Measurements from ENCODE around the gene ARL15. TPM values are rescaled to one million over a fixed set of nuclear protein-coding genes. Genes with fewer than 3 reads are reported as not detected.
"Not testable (repeated sequence)": the region's sequence is repeated elsewhere in the genome, so short reads cannot be mapped to it uniquely, and the experiment has no call there.

Gene ARL15
- total RNA-seq, 2 experiments from 2014 or later: 10.6 to 12.3 TPM

DNA sequence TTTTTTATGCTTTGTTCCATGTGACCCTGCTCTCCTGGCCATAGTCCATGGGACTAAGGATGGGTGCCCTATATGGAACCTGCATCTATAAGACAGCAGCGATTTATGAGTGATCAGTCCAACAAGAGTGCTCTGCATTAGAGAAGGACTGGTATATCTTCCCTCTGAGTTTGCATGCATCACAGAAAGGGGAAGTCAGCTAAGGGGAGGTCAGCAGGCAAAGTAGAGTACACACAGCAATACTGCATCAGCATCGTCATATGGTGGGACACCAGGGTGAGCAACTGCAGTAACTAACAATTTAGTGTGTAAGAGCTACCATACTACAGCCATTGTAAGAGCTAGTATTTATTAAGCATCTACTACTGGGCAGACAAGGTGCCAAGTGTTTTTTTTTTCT is 438.6 kb downstream of the ARL15 start:
- Mint-ChIP-seq H3K27ac (no peak overlapping the region), H3K4me3 (no peak overlapping the region), H3K36me3 (ENCODE audit: low read depth) (no peaks in the 10 kb centered on the region), H3K27me3 (ENCODE audit: low read depth) (no peaks in the 10 kb centered on the region), H3K9me3 (ENCODE audit: insufficient read depth) (no peaks in the 10 kb centered on the region), H3K4me1 (ENCODE audit: low read depth) (no peaks in the 10 kb centered on the region)
- no peak for DNase-seq
- ChIA-PET CTCF (no interaction called here), POLR2A (no interaction called here)
- ATAC-seq: no peak

DNA sequence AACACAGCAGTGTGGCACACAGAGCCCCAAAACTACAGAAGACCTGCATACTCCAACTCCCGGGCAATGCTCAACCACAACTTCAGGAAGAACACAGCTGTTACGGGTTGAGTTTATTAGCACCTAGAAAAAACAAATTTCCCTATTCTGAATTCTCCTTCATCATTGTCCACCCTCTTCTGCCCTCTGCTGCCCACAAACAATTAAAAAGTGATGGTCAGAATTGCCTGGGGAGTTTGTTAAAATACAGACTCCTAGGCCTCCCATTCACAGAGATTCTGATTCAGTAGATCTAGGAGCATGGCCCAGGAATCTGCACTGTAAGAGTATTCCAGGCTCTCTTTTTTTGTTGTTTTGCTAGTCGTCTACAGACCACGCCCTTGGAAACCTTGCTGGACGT is 439.3 kb downstream of the ARL15 start:
- no peak for DNase-seq
- H3K36me3 Mint-ChIP-seq (ENCODE audit: low read depth): no peaks in the 10 kb centered on the region
- H3K4me1 Mint-ChIP-seq (ENCODE audit: low read depth): no peaks in the 10 kb centered on the region
- ATAC-seq: no peak
- no peaks in the 10 kb centered on the region for H3K27me3 Mint-ChIP-seq (ENCODE audit: low read depth)
- H3K4me3 Mint-ChIP-seq: no peak overlapping the region
- ChIA-PET POLR2A (no interaction called here), CTCF (no interaction called here)
- H3K9me3 Mint-ChIP-seq (ENCODE audit: insufficient read depth): no peaks in the 10 kb centered on the region
- H3K27ac Mint-ChIP-seq: no peak overlapping the region

DNA sequence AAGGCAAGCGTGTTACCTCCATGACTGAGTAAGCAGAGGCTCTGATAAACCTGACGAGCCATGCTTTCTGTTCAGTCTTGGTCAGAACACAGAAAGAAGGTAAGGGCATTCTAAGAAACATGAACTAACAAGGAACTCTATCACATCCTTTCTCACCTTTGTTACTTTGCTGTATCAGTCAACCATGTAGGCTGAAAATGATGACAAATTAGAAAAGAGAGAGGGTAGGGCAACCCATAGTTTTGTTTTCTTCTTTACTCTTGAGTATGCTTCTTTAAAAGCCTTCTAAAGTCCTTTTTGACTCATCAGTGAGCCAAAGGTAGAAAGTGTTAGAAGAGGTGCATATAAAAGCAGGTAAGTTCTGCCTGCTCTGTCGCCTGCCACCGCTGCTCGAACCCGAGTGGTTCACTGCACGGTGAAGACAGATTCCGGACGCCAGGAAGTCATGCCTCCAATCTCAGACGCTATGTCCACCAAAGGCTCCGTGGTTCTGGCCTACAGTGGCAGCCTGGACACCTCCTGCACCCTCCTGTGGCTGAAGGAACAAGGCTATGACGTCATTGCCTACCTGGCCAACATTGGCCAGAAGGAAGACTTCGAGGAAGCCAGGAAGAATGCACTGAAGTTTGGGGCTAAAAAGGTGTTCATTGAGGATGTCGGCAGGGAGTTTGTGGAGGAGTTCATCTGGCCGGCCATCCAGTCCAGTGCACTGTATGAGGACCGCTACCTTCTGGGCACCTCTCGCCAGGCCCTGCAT is 451.5 kb downstream of the ARL15 start:
- ATAC-seq: no peak
- Mint-ChIP-seq H3K27me3 (ENCODE audit: low read depth) (no peaks in the 10 kb centered on the region), H3K36me3 (ENCODE audit: low read depth) (no peaks in the 10 kb centered on the region), H3K9me3 (ENCODE audit: insufficient read depth) (no peaks in the 10 kb centered on the region), H3K4me1 (ENCODE audit: low read depth) (no peaks in the 10 kb centered on the region), H3K4me3 (no peak overlapping the region), H3K27ac (no peak overlapping the region)
- ChIA-PET POLR2A (no interaction called here), CTCF (no interaction called here)
- no peak for DNase-seq

DNA sequence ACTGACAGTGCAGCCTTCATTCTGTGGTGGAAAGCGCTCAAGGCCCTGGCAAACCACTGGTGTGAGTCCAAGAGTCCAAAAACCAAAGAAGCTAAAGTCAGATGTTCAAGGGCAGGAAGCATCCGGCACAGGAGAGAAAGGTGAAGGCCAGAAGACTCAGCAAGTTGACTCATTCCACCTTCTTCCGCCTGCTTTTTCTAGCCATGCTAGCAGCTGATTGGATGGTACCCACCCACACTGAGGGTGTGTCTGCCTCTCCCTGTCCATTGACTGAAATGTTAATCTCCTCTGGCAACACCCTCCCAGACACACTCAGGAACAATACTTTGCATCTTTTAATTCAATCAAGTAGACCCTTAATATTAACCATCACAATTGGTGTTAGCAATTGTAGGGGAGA is 453.9 kb downstream of the ARL15 start:
- Mint-ChIP-seq H3K4me3 (no peak overlapping the region), H3K36me3 (ENCODE audit: low read depth) (no peaks in the 10 kb centered on the region), H3K9me3 (ENCODE audit: insufficient read depth) (peaks cover 3% of the 10 kb centered on the region), H3K27ac (no peak overlapping the region), H3K27me3 (ENCODE audit: low read depth) (no peaks in the 10 kb centered on the region), H3K4me1 (ENCODE audit: low read depth) (no peaks in the 10 kb centered on the region)
- no peak for ATAC-seq
- POLR2A ChIA-PET: no interaction called here
- CTCF ChIA-PET: no interaction called here
- DNase-seq: no peak

DNA sequence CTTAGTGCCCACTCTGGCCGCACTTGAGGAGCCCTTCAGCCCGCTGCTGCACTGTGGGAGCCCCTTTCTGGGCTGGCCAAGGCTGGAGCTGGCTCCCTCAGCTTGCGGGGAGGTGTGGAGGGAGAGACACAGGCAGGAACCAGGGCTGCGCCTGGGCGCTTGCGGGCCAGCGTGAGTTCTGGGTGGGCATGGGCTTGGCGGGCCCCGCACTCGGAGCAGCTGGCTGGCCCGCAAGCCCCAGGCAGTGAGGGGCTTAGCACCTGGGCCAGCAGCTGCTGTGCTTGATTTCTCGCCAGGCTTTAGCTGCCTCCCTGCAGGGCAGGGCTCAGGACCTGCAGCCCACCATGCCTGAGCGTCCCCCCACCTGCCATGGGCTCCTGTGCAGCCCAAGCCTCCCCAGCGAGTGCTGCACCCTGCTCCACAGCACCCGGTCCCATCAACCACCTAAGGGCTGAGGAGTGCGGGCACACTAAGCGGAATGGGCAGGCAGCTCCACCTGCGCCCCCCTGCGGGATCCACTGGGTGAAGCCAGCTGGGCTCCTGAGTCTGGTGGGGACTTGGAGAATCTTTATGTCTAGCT is 473.4 kb downstream of the ARL15 start:
- H3K4me3 Mint-ChIP-seq; POLR2A ChIA-PET; H3K27me3 Mint-ChIP-seq (ENCODE audit: low read depth); H3K4me1 Mint-ChIP-seq (ENCODE audit: low read depth); DNase-seq; ATAC-seq; CTCF ChIA-PET; H3K36me3 Mint-ChIP-seq (ENCODE audit: low read depth); H3K9me3 Mint-ChIP-seq (ENCODE audit: insufficient read depth); H3K27ac Mint-ChIP-seq: not testable (repeated sequence)

DNA sequence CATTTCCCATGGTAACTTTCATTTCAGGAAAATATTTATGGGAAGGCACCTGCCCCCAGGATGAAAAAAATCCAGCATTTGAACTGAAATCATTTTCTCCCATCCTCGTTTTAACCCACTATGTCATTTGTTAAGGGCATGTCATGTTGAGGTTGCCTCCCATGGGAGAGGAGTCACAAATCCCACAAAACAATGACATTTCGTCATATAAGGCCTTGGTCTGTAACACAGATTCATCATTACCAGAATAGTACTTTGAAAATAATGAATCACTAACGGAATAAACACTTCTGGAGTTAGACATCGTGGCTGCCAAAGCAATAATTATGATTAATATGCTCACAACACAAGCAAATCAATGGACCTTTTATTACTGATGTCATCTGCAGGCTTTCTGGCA is 475.9 kb downstream of the ARL15 start:
- no peak for ATAC-seq
- Mint-ChIP-seq H3K36me3 (ENCODE audit: low read depth) (no peaks in the 10 kb centered on the region), H3K4me3 (no peak overlapping the region), H3K27ac (no peak overlapping the region), H3K9me3 (ENCODE audit: insufficient read depth) (no peaks in the 10 kb centered on the region), H3K4me1 (ENCODE audit: low read depth) (no peaks in the 10 kb centered on the region), H3K27me3 (ENCODE audit: low read depth) (no peaks in the 10 kb centered on the region)
- POLR2A ChIA-PET: no interaction called here
- CTCF ChIA-PET: no interaction called here
- DNase-seq: no peak

Small RNAs within 50 kb of the gene (microRNA-seq; reads per million reads assigned to microRNA genes)
- gene MIR4459 (not detected), gene MIR581 (not detected)

Other genes with a start within 250 kb of the ARL15 start
- not detected for gene HSPB3, start 145.1 kb upstream of the ARL15 start, total RNA-seq
- 10 to 100 TPM; 17.1 to 19.3 TPM for gene SNX18, start 207.2 kb upstream of the ARL15 start, total RNA-seq